ENCODE results near the gene NUAK1.

Gene NUAK1

GRCh38 chr12:106130474-106131113 lies 8.2 kb downstream of the NUAK1 start:
- no peak for TF ChIP-seq CTCF (IDR thresholded peaks at IDR 0.05; ENCODE audit: extremely low read depth, missing control alignments)
- DNase-seq (ENCODE audit: low spot score), result no peak

GRCh38 chr12:106128585-106129328 lies 10.0 kb downstream of the NUAK1 start:
- no peak for TF ChIP-seq CTCF (IDR thresholded peaks at IDR 0.05; ENCODE audit: extremely low read depth, missing control alignments)
- no peak for DNase-seq (ENCODE audit: low spot score)

- no peak for DNase-seq (ENCODE audit: low spot score)
- no peak for TF ChIP-seq CTCF (IDR thresholded peaks at IDR 0.05; ENCODE audit: extremely low read depth, missing control alignments)
These were observed 11.2 kb downstream of the NUAK1 start for GRCh38 chr12:106127338-106128126.

DNA sequence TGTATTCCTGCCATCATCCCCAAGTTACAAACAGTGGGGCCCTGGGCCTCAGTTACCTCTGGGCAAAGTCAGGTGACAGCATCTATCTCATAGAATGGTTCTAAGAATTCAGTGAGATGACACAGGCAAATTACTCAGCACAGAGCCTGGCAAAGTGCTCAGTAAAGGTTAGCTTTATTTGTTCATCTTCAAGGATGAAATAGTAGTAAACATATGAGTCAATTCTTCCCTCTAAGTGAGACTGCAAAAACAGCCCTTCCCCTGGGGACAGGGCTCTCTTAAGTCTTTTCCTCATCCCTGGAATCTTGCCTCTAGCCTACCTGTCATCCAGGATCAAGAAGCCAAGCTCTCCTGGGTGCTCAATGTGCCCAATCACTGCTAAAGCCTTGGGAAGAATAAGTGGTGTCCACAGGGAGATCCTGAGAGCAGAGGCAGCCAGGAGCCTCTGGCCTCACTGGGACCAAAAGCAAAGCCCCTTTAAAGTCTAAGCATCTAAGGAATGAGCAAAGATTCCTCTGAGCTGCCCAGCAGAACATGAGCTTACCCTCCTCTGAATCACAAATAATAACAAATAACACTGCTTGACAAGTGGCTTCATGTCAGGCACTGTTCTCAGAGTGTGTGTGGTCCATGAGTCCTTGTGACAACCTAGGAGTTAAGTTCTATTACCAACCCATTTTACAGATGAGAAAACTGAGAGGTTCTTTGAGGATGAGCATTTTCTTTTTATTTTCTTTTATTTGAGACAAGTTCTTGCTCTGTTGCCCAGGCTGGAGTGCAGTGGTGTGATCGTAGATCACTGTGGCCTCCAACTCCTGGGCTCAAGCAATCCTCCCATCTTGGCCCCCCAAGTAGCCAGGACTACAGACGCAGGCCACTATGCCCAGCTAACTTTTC lies 12.1 kb downstream of the NUAK1 start:
- no peak for TF ChIP-seq CTCF (IDR thresholded peaks at IDR 0.05; ENCODE audit: extremely low read depth, missing control alignments)
- DNase-seq (ENCODE audit: low spot score), result no peak

GRCh38 chr12:106125351-106126095 lies 13.2 kb downstream of the NUAK1 start:
- no peak for DNase-seq (ENCODE audit: low spot score)
- no peak for TF ChIP-seq CTCF (IDR thresholded peaks at IDR 0.05; ENCODE audit: extremely low read depth, missing control alignments)

DNA sequence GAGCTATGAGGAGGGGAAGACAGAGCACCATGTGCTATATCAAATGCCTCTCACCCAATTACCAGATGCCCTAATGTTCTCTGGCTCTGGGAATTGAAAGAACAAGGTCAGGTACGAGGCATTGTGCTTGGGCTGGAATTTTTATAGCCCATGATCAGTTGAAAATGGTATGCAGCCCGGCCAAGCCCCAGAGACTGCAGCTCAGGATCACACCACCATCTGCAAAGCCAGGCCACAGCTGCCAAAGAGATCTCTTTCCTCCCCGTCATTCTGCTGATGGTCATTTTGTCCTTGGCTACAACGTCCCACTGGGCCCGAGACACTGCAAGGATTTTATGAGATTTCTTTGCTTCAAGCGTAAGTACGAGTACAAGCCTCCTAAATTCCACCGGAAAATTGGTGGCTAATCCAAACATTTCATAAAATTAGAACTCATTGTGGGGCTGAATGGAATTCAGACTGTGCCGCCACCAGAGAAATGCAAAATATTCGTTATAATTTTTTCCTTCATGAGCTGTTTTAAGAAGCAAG lies 15.1 kb downstream of the NUAK1 start:
- no peak for DNase-seq (ENCODE audit: low spot score)
- no peak for TF ChIP-seq CTCF (IDR thresholded peaks at IDR 0.05; ENCODE audit: extremely low read depth, missing control alignments)
